ENCODE results near the gene OGFR. TPM values are rescaled to one million over a fixed set of nuclear protein-coding genes. Genes with fewer than 3 reads are reported as not detected.

The OGFR gene
- total and polyA plus RNA-seq, 2 experiments from 2014 or later: 9.6 to 50.6 TPM

GRCh38 chr20:62772619-62772989 is 32.0 kb upstream of the OGFR start (continued):
- TF ChIP-seq ZNF462 (CRISPR knock-in tag; IDR thresholded peaks at IDR 0.05): no peak
- no peak for TF ChIP-seq EZH2phosphoT487 (IDR thresholded peaks at IDR 0.05; ENCODE audit: unreplicated experiment)
- TF ChIP-seq POLR2AphosphoS5 (IDR thresholded peaks at IDR 0.05; ENCODE audit: low read depth): no peak
- no peak for TF ChIP-seq ZNF331 (CRISPR knock-in tag; IDR thresholded peaks at IDR 0.05; ENCODE audit: low read depth)

GRCh38 chr20:62772990-62773844 is 31.4 kb upstream of the OGFR start:
- no peak overlapping the region for H3K4me3 ChIP-seq
- H3K4me1 Mint-ChIP-seq: peaks cover 27% of the 10 kb centered on the region
- no peaks in the 10 kb centered on the region for H3K36me3 Mint-ChIP-seq (ENCODE audit: low read depth)
- DNase-seq (ENCODE audit: low spot score): no peak
- 0 out of 2 replicates have a peak, but pooled peaks cover 2% of the 10 kb centered on the region for H3F3A ChIP-seq (replicated peaks; ENCODE audit: low read depth)
- no peaks in the 10 kb centered on the region for H3K9me2 ChIP-seq (ENCODE audit: insufficient read depth)
- H3K27me3 ChIP-seq (ENCODE audit: insufficient read depth): no peaks in the 10 kb centered on the region
- no peaks in the 10 kb centered on the region for H3K36me3 ChIP-seq (ENCODE audit: insufficient read depth)
- H4K20me1 ChIP-seq (replicated peaks; ENCODE audit: insufficient read depth): no peaks in the 10 kb centered on the region
- no peak for ATAC-seq
- no peaks in the 10 kb centered on the region; the same call in none of the 2 replicates for H3K4me1 ChIP-seq (ENCODE audit: insufficient read depth)
- H3K27ac ChIP-seq (ENCODE audit: low read depth): 0 out of 2 replicates have a peak overlapping the region, but pooled peaks have one; percentile 45
- no peak overlapping the region; the same call in 2 of the 3 replicates for H3K4me3 Mint-ChIP-seq
- H2AFZ ChIP-seq: no peak overlapping the region
- no peaks in the 10 kb centered on the region for H3K79me2 ChIP-seq (replicated peaks; ENCODE audit: insufficient read depth)
- H3K27ac Mint-ChIP-seq: no peak overlapping the region; the same call in 1 of the 2 replicates
- H3K4me2 ChIP-seq: no peak overlapping the region
- H3K9me3 Mint-ChIP-seq: no peaks in the 10 kb centered on the region
- peaks cover 3% of the 10 kb centered on the region for H3K27me3 Mint-ChIP-seq (ENCODE audit: insufficient read depth, low read depth, poor library complexity)
- TF ChIP-seq REST (IDR thresholded peaks at IDR 0.05; ENCODE audit: unreplicated experiment) (no peak), CTCF (conservative IDR thresholded peaks at IDR 0.05; ENCODE audit: low read depth in 2 of 2) (no peak), EZH2phosphoT487 (IDR thresholded peaks at IDR 0.05; ENCODE audit: unreplicated experiment) (no peak)

Data from GM23338 (cell line).